Occipital lobe (tissue), 2 donors: ENCODE data around the gene FAM234B. TPM values are rescaled to one million over a fixed set of nuclear protein-coding genes. Genes with fewer than 3 reads are reported as not detected.
"Not testable (repeated sequence)": the region's sequence is repeated elsewhere in the genome, so short reads cannot be mapped to it uniquely, and the experiment has no call there.

Source experiments
- DNase-seq: peaks from one replicate; lab custom pipeline; 2025; lab: John Stamatoyannopoulos, UW
- total RNA-seq: library from RNA; depleted of rRNA; stranded (reverse); fragments of >200 nt; gene quantifications from one replicate; pipeline ENCODE4 v1.2.3, GENCODE V29; 2014

FAM234B gene
- total RNA-seq, 1 donor from 2014 or later = 52.7 TPM

- not testable (repeated sequence) for DNase-seq
Measured at GRCh38 chr12:13053617-13054016, 9.4 kb downstream of the FAM234B start.

GRCh38 chr12:13060581-13060980, 16.4 kb downstream of the FAM234B start:
- no peak for DNase-seq

- no peak for DNase-seq
Measured at GRCh38 chr12:13061377-13061776, 17.2 kb downstream of the FAM234B start.

- DNase-seq = no peak
Measured at GRCh38 chr12:13062669-13063068, 18.5 kb downstream of the FAM234B start.

- no peak for DNase-seq
Measured at GRCh38 chr12:13066014-13066413, 21.8 kb downstream of the FAM234B start.

GRCh38 chr12:13066459-13066858, 22.3 kb downstream of the FAM234B start:
- DNase-seq = no peak

- DNase-seq = no peak
Measured at GRCh38 chr12:13067322-13067721, 23.1 kb downstream of the FAM234B start.

- no peak for DNase-seq
Measured at GRCh38 chr12:13069380-13069779, 25.2 kb downstream of the FAM234B start.

- no peak for DNase-seq
Measured at GRCh38 chr12:13071305-13072280, 27.4 kb downstream of the FAM234B start.

GRCh38 chr12:13073173-13073572, 29.0 kb downstream of the FAM234B start:
- DNase-seq = no peak

- no peak for DNase-seq
Measured at GRCh38 chr12:13074396-13075117, 30.4 kb downstream of the FAM234B start.

- DNase-seq = no peak
Measured at GRCh38 chr12:13075118-13075480, 30.9 kb downstream of the FAM234B start.

- DNase-seq = no peak
Measured at GRCh38 chr12:13075786-13076570, 31.8 kb downstream of the FAM234B start.

- no peak for DNase-seq
Measured at GRCh38 chr12:13079440-13079906, 35.3 kb downstream of the FAM234B start.

- DNase-seq = no peak
Measured at GRCh38 chr12:13080266-13080665, 36.1 kb downstream of the FAM234B start.

GRCh38 chr12:13082861-13083260, 38.7 kb downstream of the FAM234B start:
- DNase-seq = no peak

GRCh38 chr12:13083638-13084037, 39.5 kb downstream of the FAM234B start:
- DNase-seq = not testable (repeated sequence)

- DNase-seq = no peak
Measured at GRCh38 chr12:13084898-13085640, 40.9 kb downstream of the FAM234B start.

GRCh38 chr12:13085968-13086686, 41.9 kb downstream of the FAM234B start:
- no peak for DNase-seq

- DNase-seq = no peak
Measured at GRCh38 chr12:13087766-13088165, 43.6 kb downstream of the FAM234B start.
